ENCODE results near the gene N4BP2L2. TPM values are rescaled to one million over a fixed set of nuclear protein-coding genes. Genes with fewer than 3 reads are reported as not detected.
A peak's percentile ranks its signal among the peaks of the same experiment; 100 is the strongest.

Gene N4BP2L2
- total and polyA plus RNA-seq, 2 of the 13 experiments (the other 11 are each of a cell fraction or from before 2014, with no cell fraction given) = 58.9 to 81.2 TPM

- TF ChIP-seq ZMAT5 (CRISPR knock-in tag; IDR thresholded peaks at IDR 0.05; ENCODE audit: borderline replicate concordance, low read depth) = no peak
- no peak for TF ChIP-seq ZNF160 (CRISPR knock-in tag; IDR thresholded peaks at IDR 0.05)
- peak; percentile 46; the same call in 1 of the 2 replicates for TF ChIP-seq REPIN1 (CRISPR knock-in tag; IDR thresholded peaks at IDR 0.05; ENCODE audit: borderline replicate concordance, low read depth)
- no peak for TF ChIP-seq HNF1B (CRISPR knock-in tag; IDR thresholded peaks at IDR 0.05)
- TF ChIP-seq WIZ (CRISPR knock-in tag; IDR thresholded peaks at IDR 0.05) = no peak
- no peak for TF ChIP-seq ISX (CRISPR knock-in tag; conservative IDR thresholded peaks at IDR 0.05)
- no peak for TF ChIP-seq NR2F2 (IDR thresholded peaks at IDR 0.05; ENCODE audit: borderline replicate concordance, low read depth)
- TF ChIP-seq SNAPC2 (CRISPR knock-in tag; IDR thresholded peaks at IDR 0.05) = no peak
- TF ChIP-seq SIN3B (IDR thresholded peaks at IDR 0.05; ENCODE audit: low read length) = no peak
- no peak for TF ChIP-seq PHF8 (CRISPR knock-in tag; IDR thresholded peaks at IDR 0.05)
- TF ChIP-seq RAD51 (IDR thresholded peaks at IDR 0.05; ENCODE audit: borderline replicate concordance) = no peak
- no peak for TF ChIP-seq ZNF431 (CRISPR knock-in tag; IDR thresholded peaks at IDR 0.05; ENCODE audit: borderline replicate concordance, low read depth)
- TF ChIP-seq, protein P1, sequence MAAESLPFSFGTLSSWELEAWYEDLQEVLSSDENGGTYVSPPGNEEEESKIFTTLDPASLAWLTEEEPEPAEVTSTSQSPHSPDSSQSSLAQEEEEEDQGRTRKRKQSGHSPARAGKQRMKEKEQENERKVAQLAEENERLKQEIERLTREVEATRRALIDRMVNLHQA (CRISPR knock-in tag; IDR thresholded peaks at IDR 0.05) = no peak
- no peak for TF ChIP-seq RNF2 (conservative IDR thresholded peaks at IDR 0.05; ENCODE audit: low read depth)
- TF ChIP-seq ZNF441 (CRISPR knock-in tag; IDR thresholded peaks at IDR 0.05; ENCODE audit: borderline replicate concordance) = no peak
- TF ChIP-seq ZNF841 (CRISPR knock-in tag; IDR thresholded peaks at IDR 0.05; ENCODE audit: borderline replicate concordance) = no peak
- TF ChIP-seq ZNF772 (CRISPR knock-in tag; IDR thresholded peaks at IDR 0.05) = no peak
- TF ChIP-seq TRIM22 (IDR thresholded peaks at IDR 0.05) = no peak
- TF ChIP-seq ZBTB37 (CRISPR knock-in tag; IDR thresholded peaks at IDR 0.05) = no peak
- TF ChIP-seq ESRRA (CRISPR knock-in tag; IDR thresholded peaks at IDR 0.05; ENCODE audit: low read depth) = 0 out of 2 replicates have a peak, but pooled peaks have one; percentile 27
- TF ChIP-seq FOXA1 (IDR thresholded peaks at IDR 0.05) = no peak
- no peak for TF ChIP-seq FOXA1 (CRISPR knock-in tag; IDR thresholded peaks at IDR 0.05)
- TF ChIP-seq, protein P2, sequence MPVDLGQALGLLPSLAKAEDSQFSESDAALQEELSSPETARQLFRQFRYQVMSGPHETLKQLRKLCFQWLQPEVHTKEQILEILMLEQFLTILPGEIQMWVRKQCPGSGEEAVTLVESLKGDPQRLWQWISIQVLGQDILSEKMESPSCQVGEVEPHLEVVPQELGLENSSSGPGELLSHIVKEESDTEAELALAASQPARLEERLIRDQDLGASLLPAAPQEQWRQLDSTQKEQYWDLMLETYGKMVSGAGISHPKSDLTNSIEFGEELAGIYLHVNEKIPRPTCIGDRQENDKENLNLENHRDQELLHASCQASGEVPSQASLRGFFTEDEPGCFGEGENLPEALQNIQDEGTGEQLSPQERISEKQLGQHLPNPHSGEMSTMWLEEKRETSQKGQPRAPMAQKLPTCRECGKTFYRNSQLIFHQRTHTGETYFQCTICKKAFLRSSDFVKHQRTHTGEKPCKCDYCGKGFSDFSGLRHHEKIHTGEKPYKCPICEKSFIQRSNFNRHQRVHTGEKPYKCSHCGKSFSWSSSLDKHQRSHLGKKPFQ (CRISPR knock-in tag; IDR thresholded peaks at IDR 0.05; ENCODE audit: insufficient replicate concordance) = no peak
- TF ChIP-seq, protein P3, sequence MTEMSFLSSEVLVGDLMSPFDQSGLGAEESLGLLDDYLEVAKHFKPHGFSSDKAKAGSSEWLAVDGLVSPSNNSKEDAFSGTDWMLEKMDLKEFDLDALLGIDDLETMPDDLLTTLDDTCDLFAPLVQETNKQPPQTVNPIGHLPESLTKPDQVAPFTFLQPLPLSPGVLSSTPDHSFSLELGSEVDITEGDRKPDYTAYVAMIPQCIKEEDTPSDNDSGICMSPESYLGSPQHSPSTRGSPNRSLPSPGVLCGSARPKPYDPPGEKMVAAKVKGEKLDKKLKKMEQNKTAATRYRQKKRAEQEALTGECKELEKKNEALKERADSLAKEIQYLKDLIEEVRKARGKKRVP (CRISPR knock-in tag; IDR thresholded peaks at IDR 0.05) = peak in 1 of 2 experiments; percentile 83; a peak in 2 of 4 replicates
These were observed 92.4 kb downstream of the N4BP2L2 start (continued) for GRCh38 chr13:32446220-32446619.
